Stimulated activated naive B cell treated with anti-CD40 and anti-IgM and Interleukin-4, amounts not matched to agents 10 μg/mL and 1 μg/mL and 100 μg/mL, for 72 hours (primary cell): ENCODE data around the gene MUC5AC.

Experiments used
- ATAC-seq, 2 donors: fragments of 150-1000 bp; cut with Tn5 transposase; replicated peaks; 2 replicates each; pipeline ENCODE4 v1.10.0; 2021; ENCODE audit warnings: moderate library complexity in 1 of 2
- DNase-seq: peaks from one replicate; pipeline ENCODE4 v3.0.0; 2021
- H3K27ac Mint-ChIP-seq: one replicate; pipeline ENCODE4 v1.8.0; 2022; ENCODE audit warnings: mild to moderate bottlenecking, mixed read lengths
- H3K27me3 Mint-ChIP-seq, 2 donors: one replicate each; pipeline ENCODE4 v1.8.0; 2022; ENCODE audit warnings: mixed read lengths in 2 of 2
- H3K36me3 Mint-ChIP-seq, 2 donors: one replicate each; pipeline ENCODE4 v1.8.0; 2022; ENCODE audit warnings: mixed read lengths in 2 of 2, mild to moderate bottlenecking in 1 of 2
- H3K4me1 Mint-ChIP-seq, 2 donors: one replicate each; pipeline ENCODE4 v1.8.0; 2022; ENCODE audit warnings: mixed read lengths in 2 of 2, mild to moderate bottlenecking in 1 of 2
- H3K4me3 Mint-ChIP-seq, 2 donors: one replicate each; pipeline ENCODE4 v1.8.0; 2022; ENCODE audit warnings: mild to moderate bottlenecking in 2 of 2, mixed read lengths in 2 of 2, moderate library complexity in 1 of 2
- H3K9me3 Mint-ChIP-seq, 2 donors: one replicate each; pipeline ENCODE4 v1.8.0; 2022; ENCODE audit warnings: mixed read lengths in 2 of 2, mild to moderate bottlenecking in 1 of 2

Gene MUC5AC

DNA sequence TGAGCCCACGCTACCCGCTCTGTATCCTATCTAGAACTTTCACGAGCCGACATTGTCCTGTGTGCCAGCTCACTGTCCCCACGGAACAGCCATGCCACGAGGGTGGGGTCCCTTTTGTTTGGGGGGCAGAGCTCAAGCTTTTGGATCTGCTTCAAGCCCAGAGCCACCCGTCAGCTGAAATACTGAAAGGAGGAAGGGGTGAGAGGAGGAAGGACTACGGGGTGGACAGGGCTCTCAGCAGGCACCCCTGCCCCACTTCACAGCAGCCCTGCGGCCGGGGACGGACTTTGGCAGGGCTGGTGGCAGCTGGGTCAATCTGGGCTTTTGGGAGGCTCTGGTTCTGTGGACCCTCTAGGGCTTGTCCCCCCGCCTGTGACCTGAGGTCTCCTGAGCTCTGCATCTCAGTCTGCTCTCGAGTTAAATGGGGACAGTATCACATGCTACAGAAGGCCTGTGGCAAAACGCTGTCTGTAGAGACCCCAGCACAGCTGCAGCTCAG, 30.0 kb upstream of the MUC5AC start:
- Mint-ChIP-seq H3K27ac (no peak overlapping the region), H3K27me3 (peaks cover 12 to 22% of the 10 kb centered on the region in 2 donors), H3K9me3 (peaks cover 14 to 21% of the 10 kb centered on the region in 2 donors), H3K4me3 (no peak overlapping the region), H3K36me3 (peaks cover 5% of the 10 kb centered on the region in 2 donors), H3K4me1 (no peaks in the 10 kb centered on the region)
- ATAC-seq (no peak), DNase-seq (no peak)

DNA sequence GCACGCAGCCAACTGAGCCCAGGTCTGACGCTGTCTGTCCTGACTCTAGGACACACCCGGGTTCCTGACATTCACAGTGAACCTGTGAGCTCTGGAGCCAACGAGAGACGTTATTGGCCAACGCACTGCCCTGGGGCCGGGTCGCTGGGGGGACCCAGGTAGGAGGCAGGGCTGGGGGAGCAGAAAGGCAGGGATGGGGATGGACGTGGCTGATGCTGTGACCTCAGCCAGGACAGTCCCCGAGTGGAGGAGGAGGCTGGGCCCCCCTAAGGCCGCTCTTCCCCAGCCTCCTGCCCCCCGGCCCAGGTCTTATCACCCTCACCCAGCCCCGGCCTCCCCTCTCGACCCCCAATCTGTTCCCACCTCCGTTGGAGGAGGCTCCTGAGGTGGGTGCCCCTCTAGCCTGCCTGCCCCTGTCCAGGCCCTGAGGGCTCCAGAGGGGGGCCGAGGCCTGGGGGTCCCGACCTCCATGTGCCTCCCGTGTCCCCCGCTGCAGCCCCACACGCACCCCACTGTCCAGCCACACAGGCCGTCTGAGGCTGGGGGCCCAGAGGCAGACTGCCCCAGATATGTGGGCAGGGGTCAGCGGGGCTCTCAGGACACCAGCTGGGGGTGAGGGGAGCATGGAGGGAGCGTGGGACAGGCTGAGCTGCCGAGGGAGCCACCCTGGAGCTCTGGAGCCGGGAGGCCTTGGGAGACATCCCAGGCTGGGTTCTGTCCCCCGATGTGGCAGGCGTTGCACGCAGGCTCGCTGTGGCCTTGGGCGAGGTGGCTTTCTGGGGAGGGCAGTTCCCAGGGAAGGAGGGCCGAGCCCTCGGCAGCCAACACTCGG, 29.2 kb upstream of the MUC5AC start:
- no peak for DNase-seq
- no peak for ATAC-seq
- Mint-ChIP-seq H3K4me3 (no peak overlapping the region), H3K9me3 (peaks cover 17 to 26% of the 10 kb centered on the region in 2 donors), H3K36me3 (peaks cover 5 to 6% of the 10 kb centered on the region in 2 donors), H3K27me3 (peaks cover 12 to 16% of the 10 kb centered on the region in 2 donors), H3K4me1 (no peaks in the 10 kb centered on the region), H3K27ac (no peak overlapping the region)

DNA sequence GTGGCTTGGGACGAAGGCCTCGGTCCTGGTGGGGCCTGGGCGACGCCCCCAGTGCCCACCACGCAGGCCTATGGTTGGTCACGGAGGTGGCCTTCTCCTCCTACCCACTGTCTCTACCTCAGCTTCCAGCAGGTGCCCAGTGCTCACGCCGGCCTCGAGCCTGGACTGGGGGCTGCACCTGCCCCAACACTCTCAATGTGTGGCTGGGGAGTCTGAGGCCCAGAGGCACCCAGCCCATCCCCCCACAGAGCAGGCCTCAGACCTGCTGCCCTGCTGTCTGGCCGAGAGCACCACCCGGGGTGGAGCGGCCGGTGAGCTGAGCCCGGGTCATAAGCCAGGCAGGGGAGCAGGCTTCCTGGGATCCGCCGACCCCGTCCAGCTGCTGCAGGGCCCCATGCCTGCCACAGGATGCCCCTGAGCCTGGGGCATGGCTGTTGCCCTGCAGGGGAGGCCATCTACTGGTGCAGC, 28.6 kb upstream of the MUC5AC start:
- peaks cover 6 to 7% of the 10 kb centered on the region in 2 donors for H3K36me3 Mint-ChIP-seq
- peaks cover 22 to 30% of the 10 kb centered on the region in 2 donors for H3K9me3 Mint-ChIP-seq
- DNase-seq (no peak), ATAC-seq (no peak)
- H3K4me1 Mint-ChIP-seq, result no peaks in the 10 kb centered on the region
- peaks cover 13 to 14% of the 10 kb centered on the region in 2 donors for H3K27me3 Mint-ChIP-seq
- no peak overlapping the region for H3K27ac Mint-ChIP-seq
- H3K4me3 Mint-ChIP-seq, result no peak overlapping the region

DNA sequence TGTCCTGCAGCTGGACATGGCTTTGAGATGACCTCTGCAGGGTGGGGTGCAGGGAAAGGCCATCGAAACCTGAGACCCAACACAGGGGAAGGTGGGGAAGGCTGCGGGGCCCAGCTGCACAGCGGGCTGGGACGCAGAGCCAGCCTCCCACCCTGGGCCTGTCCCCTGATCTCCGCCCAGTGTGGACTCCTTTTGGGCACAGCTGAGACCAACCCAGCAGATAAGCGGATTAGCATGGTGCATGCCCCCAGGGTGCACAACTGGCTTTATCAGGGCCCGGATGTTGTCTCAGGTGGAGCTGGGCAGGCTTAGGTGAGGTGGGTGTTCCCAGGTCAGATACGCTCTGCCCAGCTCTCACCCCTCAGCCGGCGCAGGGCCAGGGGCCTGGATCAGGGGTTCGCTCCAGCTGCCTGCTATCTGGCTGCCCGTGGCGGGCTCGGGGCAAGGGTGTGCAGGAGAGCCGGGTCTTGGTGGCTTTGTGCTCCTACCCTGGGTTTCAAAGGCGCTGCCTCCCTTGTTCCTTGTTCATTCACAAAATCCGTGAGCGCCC, 28.1 kb upstream of the MUC5AC start:
- H3K4me3 Mint-ChIP-seq, result no peak overlapping the region
- H3K9me3 Mint-ChIP-seq, result peaks cover 22 to 30% of the 10 kb centered on the region in 2 donors
- peaks cover 5 to 6% of the 10 kb centered on the region in 2 donors for H3K36me3 Mint-ChIP-seq
- H3K27ac Mint-ChIP-seq, result no peak overlapping the region
- DNase-seq (no peak), ATAC-seq (peak in 1 of 2 donors; percentile 21)
- H3K27me3 Mint-ChIP-seq, result peaks cover 11 to 18% of the 10 kb centered on the region in 2 donors
- H3K4me1 Mint-ChIP-seq, result no peaks in the 10 kb centered on the region

DNA sequence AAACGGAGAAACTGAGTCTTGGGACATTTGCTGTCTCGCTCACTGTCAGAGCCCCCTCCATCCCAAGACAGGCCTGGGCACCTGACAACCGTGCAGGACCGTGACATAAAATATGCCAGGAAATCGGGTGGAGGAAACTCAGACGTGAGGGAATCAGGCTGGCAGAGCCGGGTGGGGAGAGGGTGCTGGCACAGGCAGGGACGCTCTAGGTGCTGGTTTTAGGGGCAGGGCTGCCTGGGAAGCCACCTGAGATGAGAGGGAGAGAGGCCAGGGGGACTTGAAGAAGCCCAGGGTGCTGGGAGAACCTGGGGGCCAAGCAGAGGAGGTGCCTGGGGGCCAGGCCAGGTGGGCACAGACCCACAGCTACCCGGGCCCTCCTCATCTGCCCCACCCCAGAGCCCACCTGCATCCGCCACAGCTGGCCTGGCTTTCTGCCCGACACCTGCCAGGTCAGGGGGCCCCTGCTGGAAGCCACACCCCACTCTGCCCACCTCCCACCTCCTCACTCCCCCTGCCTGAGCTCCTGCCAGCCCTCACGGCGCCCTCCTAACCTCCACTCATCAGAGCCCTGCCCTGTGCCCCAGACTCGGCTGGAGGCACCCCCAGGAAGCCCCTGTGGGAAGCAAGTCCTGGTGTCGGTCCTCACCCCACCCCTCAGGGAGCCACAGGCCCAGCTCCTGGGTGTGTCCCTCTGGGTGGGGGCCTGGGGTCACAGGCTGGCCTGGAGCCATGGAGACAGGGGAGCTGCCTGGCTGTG, 27.3 kb upstream of the MUC5AC start:
- ATAC-seq (no peak), DNase-seq (no peak)
- no peak overlapping the region for H3K4me3 Mint-ChIP-seq

DNA sequence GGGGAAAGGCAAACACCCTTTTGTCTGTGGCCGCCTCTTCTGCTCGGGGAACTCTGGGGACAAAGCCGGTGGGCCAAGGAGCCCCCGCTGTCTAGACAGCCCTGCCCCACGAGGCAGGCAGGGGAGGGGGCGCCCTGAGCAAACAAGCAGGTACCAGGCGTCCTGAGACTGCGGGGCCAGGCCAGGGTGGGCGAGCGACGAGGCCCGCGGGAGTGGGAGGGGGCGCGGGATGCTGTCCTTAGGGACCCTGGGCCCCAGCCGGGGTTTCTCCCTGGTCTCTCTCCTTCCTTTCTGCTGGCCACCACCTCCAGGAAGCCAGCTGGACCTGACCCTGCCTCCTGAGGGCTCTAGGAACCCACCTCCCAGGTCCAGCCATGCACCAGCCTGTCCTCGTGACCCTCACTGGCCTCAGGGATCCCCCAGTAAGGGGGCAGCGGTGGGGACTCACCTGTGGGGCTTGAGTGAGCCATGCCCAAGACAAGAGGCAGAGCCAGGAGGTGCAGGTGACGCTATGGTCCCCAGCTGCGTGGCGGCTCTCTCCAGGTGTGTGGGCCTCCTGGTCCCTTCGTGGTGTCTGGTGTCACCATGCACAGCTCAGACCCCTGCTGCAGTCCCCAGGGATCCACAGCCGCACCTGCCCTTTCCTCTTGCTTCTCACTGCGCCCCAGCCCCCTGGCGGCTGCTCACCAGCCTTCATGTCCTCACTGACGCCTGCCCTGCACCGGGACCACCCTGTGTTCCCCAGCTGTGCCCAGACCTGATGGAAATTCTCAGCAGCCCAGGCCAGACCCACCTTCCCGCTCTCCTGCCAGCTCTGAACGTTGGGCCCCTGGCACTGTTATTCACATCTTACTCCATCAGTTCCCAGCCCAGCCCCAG, 26.5 kb upstream of the MUC5AC start:
- DNase-seq, result no peak
- H3K4me3 Mint-ChIP-seq, result no peak overlapping the region
- H3K27me3 Mint-ChIP-seq, result peaks cover 11 to 18% of the 10 kb centered on the region in 2 donors
- peaks cover 18 to 29% of the 10 kb centered on the region in 2 donors for H3K9me3 Mint-ChIP-seq
- no peaks in the 10 kb centered on the region for H3K4me1 Mint-ChIP-seq
- no peak overlapping the region for H3K27ac Mint-ChIP-seq
- no peak for ATAC-seq
- H3K36me3 Mint-ChIP-seq, result peaks cover 4 to 6% of the 10 kb centered on the region in 2 donors

More for the DNA sequence above, 27.3 kb upstream of the MUC5AC start:
- Mint-ChIP-seq H3K9me3 (peaks cover 20 to 27% of the 10 kb centered on the region in 2 donors), H3K4me1 (no peaks in the 10 kb centered on the region), H3K27me3 (peaks cover 11 to 18% of the 10 kb centered on the region in 2 donors), H3K27ac (no peak overlapping the region), H3K36me3 (peaks cover 5 to 6% of the 10 kb centered on the region in 2 donors)

DNA sequence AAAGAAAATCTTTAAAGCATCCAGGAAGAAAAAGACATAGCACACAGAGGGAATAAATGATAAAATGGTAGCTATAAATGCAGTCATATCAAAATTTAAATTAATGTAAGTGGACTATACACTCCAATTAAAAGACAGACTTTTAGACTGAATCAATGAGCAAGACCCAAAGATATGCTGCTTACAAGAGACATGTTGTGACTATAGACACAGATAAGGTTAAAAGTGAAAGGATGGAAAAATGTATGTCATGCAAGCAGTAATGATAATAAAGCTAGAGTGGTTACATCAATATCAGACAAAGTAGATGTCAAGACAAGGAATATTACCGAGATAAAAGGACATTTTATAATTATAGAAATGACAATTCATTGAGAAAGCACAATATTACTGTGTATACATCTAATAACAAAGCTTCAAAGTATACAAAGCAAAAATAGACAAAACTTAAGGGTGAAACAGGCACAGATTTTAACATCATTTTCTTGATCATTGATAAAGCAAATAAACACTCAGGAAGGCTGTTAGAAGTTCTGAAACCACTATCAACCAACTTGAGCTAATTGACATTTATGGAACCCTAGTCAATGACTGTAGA, 22.8 kb upstream of the MUC5AC start:
- Mint-ChIP-seq H3K27ac (no peak overlapping the region), H3K4me3 (no peak overlapping the region), H3K4me1 (no peaks in the 10 kb centered on the region), H3K9me3 (peaks cover 18 to 29% of the 10 kb centered on the region in 2 donors), H3K36me3 (peaks cover 4 to 6% of the 10 kb centered on the region in 2 donors), H3K27me3 (peaks cover 20 to 31% of the 10 kb centered on the region in 2 donors)
- ATAC-seq, result no peak
- DNase-seq, result no peak

DNA sequence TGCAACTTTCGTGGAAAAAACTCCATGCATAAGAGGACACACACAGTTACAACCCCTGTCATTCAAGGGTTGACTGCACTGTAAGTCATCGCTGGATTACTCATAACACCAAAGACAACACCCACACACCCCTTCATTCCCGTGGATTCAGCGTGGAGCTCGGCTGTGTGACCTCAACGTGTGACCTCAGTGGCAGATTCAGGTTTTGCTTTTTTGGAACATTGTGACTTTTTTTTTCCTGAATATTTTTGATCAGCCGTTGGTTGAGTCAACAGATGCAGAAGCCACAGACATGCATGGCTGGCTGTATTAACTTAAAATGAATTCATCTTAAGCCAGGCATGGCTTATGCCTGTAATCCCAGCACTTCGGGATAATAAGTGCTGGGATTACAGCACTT, 19.7 kb upstream of the MUC5AC start:
- Mint-ChIP-seq H3K27me3 (peaks cover 8 to 18% of the 10 kb centered on the region in 2 donors), H3K9me3 (peaks cover 30 to 40% of the 10 kb centered on the region in 2 donors), H3K36me3 (peaks cover 2 to 12% of the 10 kb centered on the region in 2 donors), H3K4me1 (no peaks in the 10 kb centered on the region), H3K4me3 (no peak overlapping the region), H3K27ac (no peak overlapping the region)
- ATAC-seq, result no peak
- no peak for DNase-seq

DNA sequence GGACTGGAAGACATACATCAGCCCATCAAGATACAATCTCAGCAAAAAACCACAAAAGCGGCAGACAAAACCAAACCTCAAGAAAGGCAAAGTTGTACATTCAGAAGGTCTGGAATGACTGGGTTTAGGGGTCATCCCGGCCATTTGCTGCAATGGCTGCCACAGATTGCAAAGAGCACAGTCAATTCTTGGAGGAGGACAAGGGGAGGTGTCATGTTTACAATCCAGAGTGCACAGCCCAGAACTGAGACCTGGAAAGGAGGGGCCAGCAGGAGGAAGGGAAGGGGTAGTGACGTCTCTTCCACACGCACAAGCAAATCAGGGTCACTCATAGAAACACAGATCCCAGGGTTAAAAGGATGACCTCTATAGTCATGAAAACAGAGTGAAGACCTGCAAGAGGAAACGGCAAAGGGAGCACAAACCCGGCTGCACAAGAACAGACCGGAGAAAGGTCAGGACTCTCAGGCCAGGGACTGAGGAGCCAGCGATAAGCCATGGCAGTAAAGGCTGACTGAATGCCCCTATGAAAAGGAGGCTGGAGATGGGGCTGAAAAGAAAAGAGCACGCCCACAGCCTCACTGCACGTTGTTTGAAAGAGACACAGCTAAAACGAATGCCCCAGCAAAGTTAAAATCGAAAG, 18.2 kb upstream of the MUC5AC start:
- H3K27ac Mint-ChIP-seq, result no peak overlapping the region
- no peak for ATAC-seq
- DNase-seq, result no peak
- H3K27me3 Mint-ChIP-seq, result peaks cover 8 to 14% of the 10 kb centered on the region in 2 donors
- H3K9me3 Mint-ChIP-seq, result peaks cover 22 to 34% of the 10 kb centered on the region in 2 donors
- H3K4me3 Mint-ChIP-seq, result no peak overlapping the region
- peaks cover 0 to 8% of the 10 kb centered on the region in 2 donors for H3K36me3 Mint-ChIP-seq
- no peaks in the 10 kb centered on the region for H3K4me1 Mint-ChIP-seq

DNA sequence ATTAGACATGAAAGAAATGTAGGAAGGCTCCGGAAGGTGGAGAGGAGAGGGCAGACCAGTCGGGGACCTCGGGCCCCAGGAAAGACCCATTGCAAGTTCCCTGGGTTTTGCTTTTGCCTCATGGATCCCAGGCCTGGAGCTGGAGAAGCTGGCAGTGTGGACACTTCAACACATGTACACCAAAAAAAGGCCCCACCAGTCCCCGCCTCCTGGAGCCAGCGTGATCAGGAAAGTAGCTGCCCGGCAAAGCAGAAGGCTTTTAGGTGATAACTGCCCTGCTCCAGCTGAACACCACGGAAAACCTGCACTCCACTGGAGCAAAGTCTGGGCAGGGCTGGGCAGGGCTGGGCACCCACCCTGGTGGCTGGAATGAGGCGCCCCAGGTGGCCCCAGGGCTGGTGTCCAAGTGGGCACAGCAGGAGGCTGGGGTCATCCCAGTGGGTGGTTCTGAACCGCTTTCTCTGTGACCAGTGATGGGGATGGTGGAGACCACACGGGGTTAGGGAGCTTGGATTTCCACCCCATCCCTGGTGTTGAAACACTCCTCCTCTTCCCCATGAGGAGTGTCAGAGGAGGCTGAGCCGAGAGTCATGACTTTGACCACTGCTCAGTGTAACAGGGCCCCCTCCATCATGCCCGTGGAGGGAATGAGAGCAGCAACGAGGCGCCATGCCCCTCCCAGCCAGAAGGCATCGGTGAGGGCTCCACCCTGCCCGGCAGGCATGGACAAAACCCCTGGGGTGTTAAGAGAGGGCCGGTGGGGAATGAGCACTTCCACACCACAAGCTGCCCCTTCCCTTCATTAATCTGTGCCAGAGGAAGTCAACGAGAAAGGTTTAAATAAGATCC, 16.9 kb upstream of the MUC5AC start:
- ATAC-seq (no peak), DNase-seq (no peak)
- H3K9me3 Mint-ChIP-seq, result peaks cover 16 to 25% of the 10 kb centered on the region in 2 donors
- peaks cover 0 to 8% of the 10 kb centered on the region in 2 donors for H3K36me3 Mint-ChIP-seq
- no peak overlapping the region for H3K27ac Mint-ChIP-seq
- H3K4me1 Mint-ChIP-seq, result no peaks in the 10 kb centered on the region
- H3K4me3 Mint-ChIP-seq, result no peak overlapping the region
- H3K27me3 Mint-ChIP-seq, result peaks cover 8 to 13% of the 10 kb centered on the region in 2 donors

DNA sequence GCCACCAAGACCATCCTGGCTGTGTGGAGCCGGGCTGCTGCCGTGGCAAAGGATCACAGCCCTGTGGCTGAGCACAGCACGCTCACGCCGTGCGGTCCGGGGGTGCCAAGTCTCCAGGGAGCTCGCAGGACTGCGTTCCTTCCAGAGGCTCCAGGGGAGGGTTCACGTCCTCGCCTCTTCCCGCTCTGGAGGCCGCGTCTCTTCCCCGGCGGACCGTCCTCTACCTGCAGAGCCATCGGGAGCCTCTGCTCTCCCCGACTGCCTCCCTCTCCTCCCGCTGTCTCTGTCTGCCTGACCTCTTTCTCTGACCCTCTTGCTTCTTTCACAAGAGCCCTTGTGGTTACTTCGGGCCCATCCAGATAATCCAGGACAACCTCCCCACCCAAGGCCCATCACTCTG, 11.4 kb upstream of the MUC5AC start:
- no peak for ATAC-seq

DNA sequence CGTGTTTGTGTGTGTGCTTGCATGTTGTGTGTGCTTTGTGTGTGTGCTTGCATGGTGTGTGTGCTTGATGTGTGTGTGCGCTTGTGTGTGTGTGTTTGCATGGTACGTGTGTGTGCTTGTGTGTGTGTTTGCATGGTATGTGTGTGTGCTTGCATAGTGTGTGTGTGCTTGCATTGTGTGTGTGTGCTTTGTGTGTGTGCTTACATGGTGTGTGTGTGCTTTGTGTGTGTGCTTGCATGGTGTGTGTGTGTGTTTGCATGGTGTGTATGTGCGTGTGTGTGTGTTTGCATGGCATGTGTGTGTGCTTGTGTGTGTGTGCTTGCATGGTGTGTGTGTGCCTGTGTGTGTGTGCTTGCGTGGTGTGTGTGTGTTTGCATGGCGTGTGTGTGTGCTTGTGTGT, 10.0 kb upstream of the MUC5AC start:
- H3K27me3 Mint-ChIP-seq, result peaks cover 19 to 35% of the 10 kb centered on the region in 2 donors
- no peak overlapping the region for H3K27ac Mint-ChIP-seq
- ATAC-seq, result no peak
- peaks cover 0 to 8% of the 10 kb centered on the region in 2 donors for H3K36me3 Mint-ChIP-seq
- no peak overlapping the region for H3K4me3 Mint-ChIP-seq
- H3K9me3 Mint-ChIP-seq, result peaks cover 17 to 20% of the 10 kb centered on the region in 2 donors
- peaks cover 5 to 6% of the 10 kb centered on the region in 2 donors for H3K4me1 Mint-ChIP-seq
- DNase-seq, result no peak

More for the DNA sequence above, 11.4 kb upstream of the MUC5AC start:
- no peak for DNase-seq
- Mint-ChIP-seq H3K36me3 (peaks cover 0 to 11% of the 10 kb centered on the region in 2 donors), H3K4me1 (peaks cover 0 to 2% of the 10 kb centered on the region in 2 donors), H3K27me3 (peaks cover 16 to 28% of the 10 kb centered on the region in 2 donors), H3K4me3 (no peak overlapping the region), H3K27ac (no peak overlapping the region), H3K9me3 (peaks cover 26 to 34% of the 10 kb centered on the region in 2 donors)
